ELR (cell line): ENCODE measurements around the gene ERN1.

Experiments used
- DNase-seq: peaks from one replicate; pipeline ENCODE4 v3.0.0-alpha.2; 2015; ENCODE audit warnings: low read depth

The ERN1 gene

DNA sequence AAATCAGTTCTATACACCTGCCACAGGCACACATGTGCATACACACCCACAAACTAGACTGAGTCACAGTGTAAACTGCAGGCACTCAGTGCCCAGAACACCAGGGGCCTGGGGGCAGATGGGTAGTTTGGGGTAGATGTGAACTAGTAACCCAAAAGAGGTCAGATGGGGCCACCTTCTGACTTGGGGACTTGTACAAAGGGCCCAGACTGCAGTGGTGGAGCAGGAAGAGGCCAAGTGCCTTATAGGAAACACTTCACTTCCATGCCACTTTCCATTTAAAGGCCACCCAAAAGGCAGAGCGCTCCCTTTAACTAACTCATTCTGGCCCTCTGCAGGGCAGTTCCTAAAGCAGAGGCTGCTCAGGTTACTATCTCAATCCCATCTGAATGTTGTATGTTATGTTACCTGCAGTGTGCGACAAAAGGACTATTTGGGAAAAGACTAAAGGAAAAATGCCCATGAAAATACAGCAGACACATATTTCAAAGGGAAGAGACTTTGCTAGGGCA, 27.8 kb upstream of the ERN1 start:
- no peak for DNase-seq

- DNase-seq: no peak
These were observed 26.7 kb upstream of the ERN1 start for GRCh38 chr17:64156670-64157069.

- peak; percentile 13 for DNase-seq
These were observed 26.0 kb upstream of the ERN1 start for GRCh38 chr17:64155751-64156544.

- DNase-seq: no peak
These were observed 25.2 kb upstream of the ERN1 start for GRCh38 chr17:64155129-64155528.

GRCh38 chr17:64154717-64155116, 24.8 kb upstream of the ERN1 start:
- peak; percentile 11 for DNase-seq

DNA sequence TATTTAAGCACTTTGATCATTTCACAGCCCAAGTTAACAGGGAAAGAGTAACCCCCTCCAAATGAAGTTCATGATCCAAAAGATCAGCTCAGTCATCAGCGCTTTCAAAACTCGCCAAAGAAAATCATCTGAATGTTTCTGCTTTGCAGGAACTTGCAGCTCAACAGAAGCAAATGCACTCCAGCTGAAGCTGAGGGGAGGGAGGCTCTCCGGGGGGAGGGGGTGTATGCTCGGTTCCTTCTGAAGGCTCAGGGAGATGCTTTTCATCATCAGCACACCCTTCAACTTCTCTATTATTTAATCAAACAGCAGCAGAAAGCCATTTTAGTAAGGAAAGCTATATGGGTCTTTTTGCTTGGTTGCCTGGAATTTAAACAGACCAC, 24.4 kb upstream of the ERN1 start:
- DNase-seq: no peak

- no peak for DNase-seq
These were observed 23.8 kb upstream of the ERN1 start for GRCh38 chr17:64153565-64154312.

- DNase-seq: no peak
These were observed 22.6 kb upstream of the ERN1 start for GRCh38 chr17:64152428-64153125.

DNA sequence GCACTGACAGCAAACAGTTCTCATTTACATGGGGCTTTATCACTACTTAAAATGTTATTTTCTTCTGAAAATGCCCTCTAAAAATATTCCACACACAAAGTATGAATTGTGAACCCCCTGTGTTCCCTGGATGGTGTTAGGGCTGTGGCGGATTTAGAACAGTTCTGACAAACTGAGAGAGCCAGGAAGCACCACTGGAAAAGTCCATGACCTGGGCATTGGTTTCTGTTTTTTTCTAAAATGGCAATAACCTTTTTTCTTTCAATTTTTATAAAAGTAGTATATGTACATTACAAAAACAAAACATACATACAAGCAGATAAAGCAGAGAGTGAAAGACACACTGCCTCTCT, 21.0 kb upstream of the ERN1 start:
- no peak for DNase-seq

DNA sequence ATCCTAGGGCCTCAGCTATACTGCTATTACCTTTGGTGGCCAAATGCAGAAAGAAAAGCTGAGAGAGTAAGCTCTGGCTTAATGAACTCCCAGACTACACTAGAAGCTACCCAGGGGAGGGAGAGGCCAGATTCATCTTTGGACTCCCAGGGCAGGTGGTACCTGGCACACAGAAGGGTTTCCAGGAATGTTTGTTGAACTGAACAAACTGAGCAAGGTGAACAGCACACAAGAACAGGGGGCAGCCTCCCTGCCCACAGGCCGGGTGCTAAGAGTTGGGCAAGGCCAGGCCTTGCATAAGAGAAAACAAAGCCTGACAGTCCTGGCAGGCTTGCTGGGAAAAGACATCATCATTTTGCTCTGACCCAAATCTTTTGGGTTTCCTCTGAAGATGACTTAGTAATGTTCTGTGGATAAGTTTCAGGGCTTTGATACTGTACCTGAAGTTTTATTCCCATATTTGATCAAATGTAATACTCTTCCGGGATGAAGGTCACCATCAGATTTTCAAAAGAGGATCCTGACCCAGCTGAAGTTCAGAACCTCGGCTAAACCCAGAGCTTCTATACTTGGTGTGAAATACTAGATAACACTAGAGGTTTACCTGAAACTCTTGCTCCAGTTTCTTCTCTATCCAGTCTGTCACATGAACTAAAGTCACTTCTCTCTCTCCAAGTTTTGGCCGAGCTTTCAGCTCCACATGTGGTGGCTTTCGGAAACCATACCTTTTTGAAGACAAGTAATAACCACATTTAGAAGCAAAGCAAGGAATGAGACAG, 20.5 kb upstream of the ERN1 start:
- no peak for DNase-seq

DNA sequence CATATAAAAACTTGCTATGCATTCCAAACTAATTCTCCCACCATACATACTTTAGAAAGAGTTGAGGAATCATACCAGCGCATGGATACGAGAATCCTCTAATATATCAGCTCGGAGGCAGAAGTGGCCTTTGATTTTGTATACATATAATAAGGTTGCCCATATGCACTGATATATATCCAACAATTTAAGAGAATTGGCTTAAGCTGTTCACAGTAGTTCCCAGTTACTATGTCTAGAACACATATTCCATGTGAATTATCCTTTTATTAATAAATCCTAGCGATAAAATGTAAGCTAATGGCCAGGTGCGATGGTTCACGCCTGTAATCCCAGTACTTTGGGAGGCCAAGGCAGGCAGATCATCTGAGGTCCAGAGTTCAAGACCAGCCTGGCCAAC, 19.3 kb upstream of the ERN1 start:
- DNase-seq: no peak

- DNase-seq: peak; percentile 47
These were observed 18.8 kb upstream of the ERN1 start for GRCh38 chr17:64148699-64149098.

GRCh38 chr17:64148017-64148631, 18.2 kb upstream of the ERN1 start:
- peak; percentile 71 for DNase-seq

- DNase-seq: peak; percentile 77
These were observed 17.4 kb upstream of the ERN1 start for GRCh38 chr17:64147110-64148016.

DNA sequence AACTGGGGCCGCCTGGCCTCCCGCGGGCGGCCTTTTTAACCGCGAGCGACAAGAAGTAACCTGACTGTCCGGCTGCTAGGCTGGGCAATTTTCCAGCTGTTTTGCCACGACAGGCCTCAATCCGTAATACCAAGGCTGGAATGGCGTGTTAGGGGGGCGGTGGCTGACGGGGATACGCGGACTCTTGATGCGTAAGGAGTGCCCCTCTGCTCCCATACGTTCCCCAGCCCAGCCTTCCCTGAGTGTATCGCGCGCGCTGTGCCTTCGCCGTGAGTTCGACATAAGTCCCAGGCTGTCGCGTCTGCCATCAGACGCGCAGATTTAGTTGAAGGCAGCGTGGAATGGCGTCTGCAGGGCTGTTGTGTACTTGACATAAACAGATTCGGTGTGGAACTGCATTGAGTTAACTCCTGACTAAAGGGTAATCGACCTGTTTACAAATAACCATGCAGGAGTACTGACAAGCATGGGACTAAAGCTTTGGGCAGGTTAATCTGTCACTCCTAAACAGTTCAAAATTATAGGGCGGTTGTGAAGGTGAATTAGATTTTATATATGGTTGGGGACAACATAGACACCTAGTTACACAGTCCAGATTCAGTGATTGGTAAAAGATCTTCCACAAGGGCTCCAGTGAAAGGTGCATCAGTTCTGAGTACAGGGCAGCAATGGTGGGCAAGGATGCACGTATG, 16.6 kb upstream of the ERN1 start:
- DNase-seq: peak; percentile 75

DNA sequence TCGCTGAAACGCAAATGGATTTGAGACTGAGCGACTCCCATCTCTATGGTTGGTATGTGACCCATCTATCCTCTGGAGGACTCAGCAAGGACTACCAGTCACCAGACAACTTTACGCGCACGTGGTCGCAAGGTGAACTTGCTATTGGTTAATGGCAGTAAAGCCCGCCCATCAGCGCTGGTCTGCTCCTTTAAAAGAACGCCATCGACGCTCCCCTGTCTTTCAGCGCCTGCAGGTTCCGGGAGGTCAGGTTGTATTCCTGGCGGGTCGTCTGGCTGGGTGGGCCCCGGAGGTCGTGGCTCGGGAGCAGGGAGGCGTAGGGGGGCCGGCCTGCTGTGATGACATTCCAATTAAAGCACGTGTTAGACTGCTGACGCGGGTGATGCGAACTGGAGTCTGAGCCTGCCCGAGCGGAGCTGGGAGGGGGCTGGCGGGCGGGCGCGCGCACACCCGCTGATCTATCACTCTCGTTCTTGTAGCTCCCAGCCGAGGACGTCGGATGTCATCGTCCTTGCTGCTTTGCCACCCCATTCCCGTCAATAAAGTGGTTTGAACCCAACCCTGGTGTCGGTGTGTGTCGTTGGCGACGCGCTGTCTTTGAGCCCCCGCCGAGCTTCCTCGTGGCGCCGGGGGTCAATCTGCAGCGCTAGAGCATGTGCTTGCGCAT, 15.9 kb upstream of the ERN1 start:
- DNase-seq: peak; percentile 100

DNA sequence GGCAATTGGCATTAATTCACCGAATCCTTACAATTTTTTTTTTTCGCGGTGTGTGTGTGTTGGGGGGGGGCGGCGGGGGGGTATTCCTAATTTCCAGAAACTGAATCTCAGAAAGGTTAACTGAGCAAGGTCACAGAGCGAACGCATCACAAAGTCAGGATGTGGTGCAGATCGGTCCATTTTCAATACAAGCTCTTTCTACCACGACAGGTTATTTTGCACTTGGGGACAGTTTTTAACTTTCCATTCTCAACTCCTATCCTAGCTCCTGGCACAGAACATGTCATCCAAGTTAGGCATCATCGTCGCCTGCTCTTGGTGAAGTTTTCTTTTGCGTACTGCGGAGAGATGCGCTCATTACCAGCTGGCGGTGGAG, 15.4 kb upstream of the ERN1 start:
- DNase-seq: no peak

- DNase-seq: no peak
These were observed 9.6 kb upstream of the ERN1 start for GRCh38 chr17:64139542-64139941.

DNA sequence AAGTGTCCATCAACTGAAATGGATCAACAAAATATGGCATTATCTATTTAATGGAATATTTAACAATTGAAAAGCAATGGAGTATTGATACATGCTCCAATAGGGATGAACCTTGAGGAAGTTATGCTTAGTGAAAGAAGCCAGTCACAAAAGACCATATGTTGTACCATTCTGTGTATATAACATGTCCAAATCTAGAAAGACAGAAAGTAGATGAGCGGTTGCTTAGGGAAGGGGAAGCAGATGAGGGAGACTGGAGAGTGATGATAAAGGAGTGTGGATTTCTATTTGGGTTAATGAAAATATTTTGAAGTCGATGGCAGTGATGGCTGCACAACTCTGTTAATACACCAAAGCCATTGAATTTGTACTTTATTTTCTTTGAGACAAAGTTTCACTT, 8.5 kb upstream of the ERN1 start:
- no peak for DNase-seq
